Skin epidermis (tissue), 12 donors: ENCODE measurements around the gene ATP10B.

Source experiments
- H3K27ac ChIP-seq, 21 experiments: fragments of 200-600 bp; sonication (generic) in 11 of 21; one replicate each; pipeline ENCODE4 v1.5.0; 2020; ENCODE audit warnings: mild to moderate bottlenecking in 3 of 21, inconsistent platforms in 2 of 21, moderate library complexity in 2 of 21
- H3K4me3 ChIP-seq, 7 experiments: fragments of 200-600 bp; sonication (generic) in 2 of 7; one replicate each; pipeline ENCODE4 v1.5.0; 2020; ENCODE audit warnings: inconsistent platforms in 2 of 7, mild to moderate bottlenecking in 2 of 7, moderate library complexity in 1 of 7

ATP10B gene

DNA sequence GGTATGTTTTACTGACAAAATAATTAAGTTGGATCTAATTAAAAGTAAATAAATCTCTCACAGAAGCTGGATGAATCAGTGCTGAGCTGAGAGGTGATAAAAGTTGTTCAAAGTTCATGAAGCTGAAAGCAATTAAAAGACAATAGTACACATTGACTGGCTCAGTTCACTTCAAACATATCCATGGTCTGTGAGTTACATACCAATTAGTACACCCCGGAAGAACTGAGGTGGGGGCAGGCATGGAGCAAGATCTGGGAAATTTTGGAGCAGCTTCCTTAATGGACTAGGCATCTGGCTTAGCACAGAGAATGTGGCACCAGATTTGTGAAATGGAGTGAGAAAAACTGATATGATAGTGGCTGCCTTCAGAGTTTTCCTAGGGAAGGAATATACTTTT is 152.7 kb downstream of the ATP10B start:
- H3K27ac ChIP-seq: no peak overlapping the region
- H3K4me3 ChIP-seq: no peak overlapping the region

- H3K27ac ChIP-seq: no peak overlapping the region
- no peak overlapping the region for H3K4me3 ChIP-seq
Observed at GRCh38 chr5:160697281-160697680, 154.7 kb downstream of the ATP10B start.

DNA sequence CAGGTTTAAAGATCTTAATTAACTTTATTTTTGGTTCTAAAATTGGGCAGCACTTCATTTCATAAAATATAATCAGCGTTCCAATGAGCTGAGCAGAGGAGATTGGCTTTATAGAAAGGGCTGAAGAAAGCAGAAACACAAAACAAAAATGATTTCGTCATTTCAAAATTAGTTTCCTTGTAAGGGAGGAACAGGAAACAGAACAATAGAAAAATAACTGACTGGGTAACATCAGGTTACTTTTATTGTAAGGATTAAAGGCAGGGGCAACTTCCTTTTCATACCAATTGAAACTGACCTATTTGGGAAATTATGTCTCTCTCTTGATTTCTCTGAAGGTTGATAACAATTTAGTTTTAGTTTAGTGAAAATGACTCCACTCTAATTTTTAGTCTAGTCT is 157.1 kb downstream of the ATP10B start:
- Histone ChIP-seq H3K27ac (no peak overlapping the region), H3K4me3 (no peak overlapping the region)

DNA sequence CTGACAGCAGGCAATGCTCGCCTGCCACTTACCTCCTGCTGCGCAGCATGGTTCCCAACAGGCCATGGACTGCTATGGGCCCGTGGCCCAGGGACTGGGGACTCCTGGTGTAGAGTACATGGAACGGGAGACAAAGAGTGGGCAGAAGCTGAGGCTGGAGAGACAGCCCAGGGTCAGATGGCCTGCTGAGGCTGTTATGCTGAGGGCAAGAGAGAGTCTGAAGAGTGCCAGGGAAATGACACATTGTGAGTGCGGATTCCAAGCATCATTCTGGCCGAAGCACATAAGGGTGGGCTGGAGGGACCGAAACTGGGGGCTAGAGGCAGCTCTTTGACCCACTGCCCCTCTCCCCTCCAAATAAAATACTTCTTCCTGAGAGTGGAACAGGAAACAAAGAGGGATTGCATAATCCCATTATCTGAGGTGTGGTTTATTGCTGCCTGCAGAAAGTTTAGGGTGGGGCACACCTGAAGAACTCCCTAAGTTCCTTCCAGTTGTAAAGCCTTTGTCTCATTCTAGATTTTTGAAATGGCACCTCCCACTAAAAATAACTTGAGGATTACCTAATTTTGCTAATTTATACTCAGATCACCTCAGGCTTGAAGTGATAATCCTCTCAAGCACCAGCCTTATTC is 158.1 kb downstream of the ATP10B start:
- Histone ChIP-seq H3K4me3 (no peak overlapping the region), H3K27ac (no peak overlapping the region)

DNA sequence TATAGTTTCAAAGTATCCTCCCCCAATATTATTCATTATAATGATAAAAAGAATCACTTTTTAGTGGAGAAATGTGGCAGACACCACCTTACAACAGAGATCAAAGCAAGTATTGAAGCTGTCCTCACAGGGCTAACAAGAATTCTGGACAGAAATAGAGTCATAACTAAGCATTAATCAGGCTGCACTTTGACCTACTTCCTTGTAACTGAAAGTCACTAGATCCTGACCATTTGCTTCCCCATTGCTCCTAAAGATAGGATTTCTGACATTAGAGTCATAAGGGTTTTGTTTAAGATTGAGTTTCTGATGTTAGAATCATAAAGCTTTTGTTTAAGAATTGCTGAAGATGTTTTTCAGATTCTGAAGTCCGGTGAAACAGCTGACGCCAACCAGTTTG is 159.7 kb downstream of the ATP10B start:
- no peak overlapping the region for H3K27ac ChIP-seq

GRCh38 chr5:160685695-160686094 is 166.3 kb downstream of the ATP10B start:
- no peak overlapping the region for H3K27ac ChIP-seq
- no peak overlapping the region for H3K4me3 ChIP-seq

More for the DNA sequence above, 159.7 kb downstream of the ATP10B start:
- H3K4me3 ChIP-seq: no peak overlapping the region

DNA sequence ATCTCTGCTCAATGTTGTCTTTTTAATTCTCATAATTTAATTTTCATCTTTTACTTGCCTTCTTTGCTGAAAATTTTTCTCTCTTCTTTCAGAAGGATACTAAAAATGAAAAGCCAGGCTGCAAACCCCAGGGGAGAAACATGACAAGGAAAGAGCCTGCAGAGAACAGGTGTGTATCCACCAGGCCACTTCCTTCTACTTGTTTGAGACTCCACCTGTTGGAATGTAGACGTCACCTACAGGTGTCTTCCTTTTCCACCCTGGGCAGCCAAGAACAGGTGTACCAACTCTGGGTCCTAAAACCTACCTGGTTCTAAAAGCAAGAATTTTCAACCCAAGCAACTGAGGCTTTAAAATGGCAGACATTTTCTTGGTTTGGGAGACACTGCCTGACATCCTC is 166.8 kb downstream of the ATP10B start:
- H3K27ac ChIP-seq: no peak overlapping the region
- no peak overlapping the region for H3K4me3 ChIP-seq

GRCh38 chr5:160679567-160680309 is 172.3 kb downstream of the ATP10B start:
- Histone ChIP-seq H3K4me3 (no peak overlapping the region), H3K27ac (no peak overlapping the region)

- no peak overlapping the region for H3K27ac ChIP-seq
Observed at GRCh38 chr5:160675988-160676387, 176.0 kb downstream of the ATP10B start.

DNA sequence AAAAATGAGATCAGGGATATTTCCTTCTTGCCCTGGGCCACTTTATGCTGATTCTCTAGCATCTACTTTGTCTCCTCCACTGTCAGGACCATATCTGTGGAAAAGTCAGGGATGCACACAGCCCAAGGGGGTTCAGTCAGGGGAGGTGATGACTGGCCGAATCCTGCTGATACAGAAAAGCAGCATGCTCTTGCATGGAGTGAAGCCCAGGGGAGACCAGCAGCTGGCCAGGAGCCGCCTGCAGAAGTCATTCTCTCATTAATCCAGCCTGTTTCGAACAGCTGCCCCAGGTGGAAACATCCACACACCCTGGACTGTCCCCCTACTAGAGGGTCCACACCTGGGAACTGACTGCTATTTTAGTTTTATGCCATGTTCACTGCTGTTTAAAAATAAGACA is 177.1 kb downstream of the ATP10B start:
- no peak overlapping the region for H3K27ac ChIP-seq

More at GRCh38 chr5:160675988-160676387, 176.0 kb downstream of the ATP10B start:
- no peak overlapping the region for H3K4me3 ChIP-seq

DNA sequence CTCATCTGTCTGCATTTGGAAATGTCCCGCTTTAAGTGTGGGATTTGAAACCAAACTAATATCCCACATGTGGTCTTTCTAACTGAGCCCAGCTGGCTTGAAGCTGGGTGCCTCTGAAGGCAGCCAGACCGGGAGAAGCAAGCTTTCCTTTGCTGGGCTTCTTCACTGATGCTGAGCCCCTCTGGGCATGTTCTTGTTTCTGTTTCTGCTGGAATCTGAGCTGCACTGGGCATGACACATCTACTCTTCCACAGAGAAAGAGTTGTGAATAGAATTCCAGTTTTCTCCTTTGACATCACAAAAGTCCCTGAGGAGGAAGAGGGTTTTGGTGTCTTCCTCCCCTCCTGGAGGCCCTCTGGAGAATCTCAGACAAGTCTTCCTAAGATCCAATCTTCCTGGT is 179.5 kb downstream of the ATP10B start:
- no peak overlapping the region for H3K4me3 ChIP-seq
- no peak overlapping the region for H3K27ac ChIP-seq

More for the DNA sequence above, 177.1 kb downstream of the ATP10B start:
- H3K4me3 ChIP-seq: no peak overlapping the region

GRCh38 chr5:160668356-160668755 is 183.7 kb downstream of the ATP10B start:
- Histone ChIP-seq H3K27ac (no peak overlapping the region), H3K4me3 (no peak overlapping the region)

GRCh38 chr5:160667160-160667559 is 184.9 kb downstream of the ATP10B start:
- Histone ChIP-seq H3K4me3 (no peak overlapping the region), H3K27ac (no peak overlapping the region)

DNA sequence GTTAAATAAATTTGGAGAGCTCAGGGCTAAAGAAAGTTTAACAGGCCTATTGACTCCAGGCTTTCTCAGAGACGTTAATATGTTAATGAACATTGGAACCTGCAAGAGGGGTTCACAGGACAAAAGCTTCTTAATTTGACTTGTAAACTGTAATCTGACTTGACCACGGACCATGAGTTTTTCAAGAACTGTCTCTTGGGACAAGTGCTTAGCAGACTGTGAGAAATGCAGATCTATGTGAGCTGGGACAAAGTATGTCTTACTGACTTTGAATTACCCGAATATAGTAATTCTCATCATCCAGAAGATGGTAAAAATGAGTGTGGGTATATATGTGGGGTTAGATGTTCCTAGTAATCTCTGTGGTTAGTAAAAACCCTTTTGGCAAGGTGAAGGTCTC is 186.6 kb downstream of the ATP10B start:
- H3K27ac ChIP-seq: no peak overlapping the region
- H3K4me3 ChIP-seq: no peak overlapping the region

DNA sequence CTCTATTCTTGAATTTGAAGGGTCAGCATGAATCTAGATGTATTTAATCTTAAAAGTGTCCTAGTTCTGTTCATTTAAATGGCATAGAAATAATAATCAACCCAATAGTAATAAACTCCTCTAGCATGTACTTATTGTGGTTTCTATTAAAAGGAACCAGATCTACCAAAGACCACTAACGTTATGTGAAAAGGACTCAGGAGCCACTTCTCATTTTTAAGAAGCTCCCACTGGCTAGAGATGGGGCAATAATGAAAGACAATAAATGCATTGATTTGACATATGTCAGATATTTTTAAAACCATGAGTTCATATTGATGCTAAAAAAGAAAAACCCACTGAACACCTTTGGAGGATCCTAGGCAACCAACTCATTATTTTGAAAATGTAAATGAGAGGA is 191.9 kb downstream of the ATP10B start:
- Histone ChIP-seq H3K27ac (no peak overlapping the region), H3K4me3 (no peak overlapping the region)

- Histone ChIP-seq H3K4me3 (no peak overlapping the region), H3K27ac (no peak overlapping the region)
Observed at GRCh38 chr5:160657622-160658458, 194.2 kb downstream of the ATP10B start.

DNA sequence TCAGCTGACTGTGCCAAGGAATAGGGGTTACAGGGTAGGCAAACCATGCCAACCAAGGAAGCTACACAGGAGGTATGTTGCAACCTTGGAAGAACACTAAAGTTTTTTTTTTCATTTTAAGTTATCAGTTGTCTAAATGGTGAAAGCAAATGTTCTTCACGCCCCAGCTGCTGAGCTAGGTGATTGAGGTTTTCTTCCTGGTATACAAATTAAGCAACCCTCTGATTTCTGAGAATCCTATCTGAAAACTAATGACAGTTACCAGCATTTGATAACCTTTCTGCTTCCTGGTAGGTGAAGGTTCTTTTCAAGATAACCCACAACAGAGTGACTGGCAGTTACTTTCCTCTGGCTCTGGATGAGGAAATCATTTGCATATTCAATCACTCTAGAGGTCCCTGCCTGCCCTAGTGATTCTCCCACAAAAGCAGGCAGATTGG is 194.9 kb downstream of the ATP10B start:
- Histone ChIP-seq H3K4me3 (no peak overlapping the region), H3K27ac (no peak overlapping the region)

GRCh38 chr5:160655717-160656116 is 196.3 kb downstream of the ATP10B start:
- Histone ChIP-seq H3K4me3 (no peak overlapping the region), H3K27ac (no peak overlapping the region)

DNA sequence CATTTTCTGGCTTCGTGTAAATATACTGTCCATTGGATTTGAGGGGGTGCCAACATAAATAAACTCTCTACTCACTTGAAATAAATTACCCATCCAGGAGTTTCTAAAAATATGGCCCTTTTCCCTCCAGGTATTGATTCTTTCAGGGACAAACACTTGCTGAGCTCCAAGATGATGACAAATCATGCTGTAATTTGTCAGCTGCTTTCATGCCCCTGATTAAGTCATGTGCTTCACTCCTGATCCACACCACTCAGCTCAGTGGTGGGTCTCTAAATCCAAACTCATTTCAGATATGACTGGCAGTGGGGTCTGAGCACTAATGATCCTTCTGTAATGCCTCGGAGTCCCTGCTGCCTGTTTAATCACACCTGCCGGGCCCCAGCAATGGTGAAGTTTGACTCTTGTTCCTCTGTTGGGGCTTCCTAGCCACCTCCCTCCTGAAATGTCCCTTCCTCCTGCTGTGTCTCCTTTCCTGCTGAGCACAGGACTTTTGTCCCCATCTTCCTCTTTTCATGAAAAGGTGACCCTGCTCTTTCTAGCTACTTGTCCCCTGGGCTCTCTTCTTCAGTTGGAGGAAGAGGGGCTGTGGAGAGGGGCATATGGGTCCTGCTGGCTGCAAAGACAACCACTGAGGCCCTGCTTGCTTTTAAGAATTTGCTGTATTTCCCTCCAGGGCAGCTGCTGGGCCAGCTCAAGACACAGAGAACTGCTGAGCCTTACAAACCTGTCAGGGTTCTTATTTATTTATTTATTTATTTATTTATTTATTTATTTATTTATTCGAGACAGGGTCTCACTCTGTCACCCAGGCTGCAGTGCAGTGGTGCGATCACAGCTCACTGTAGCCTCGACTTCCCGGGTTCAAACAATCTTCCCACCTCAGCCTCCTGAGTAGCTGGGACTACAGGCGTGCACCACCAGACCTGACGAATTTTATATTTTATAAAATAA is 200.0 kb downstream of the ATP10B start:
- H3K27ac ChIP-seq: no peak overlapping the region

GRCh38 chr5:160649304-160649703 is 202.7 kb downstream of the ATP10B start:
- no peak overlapping the region for H3K4me3 ChIP-seq

More for the DNA sequence above, 200.0 kb downstream of the ATP10B start:
- no peak overlapping the region for H3K4me3 ChIP-seq

More at GRCh38 chr5:160649304-160649703, 202.7 kb downstream of the ATP10B start:
- H3K27ac ChIP-seq: no peak overlapping the region
